HAP-1 (cell line): Measurements from ENCODE around the gene PAM16.
"Not testable (repeated sequence)": the region's sequence is repeated elsewhere in the genome, so short reads cannot be mapped to it uniquely, and the experiment has no call there.

Experiments used
- DNase-seq, 2 experiments: peaks; one replicate each; pipeline ENCODE4 v3.0.0-alpha.2; 2016 to 2020; ENCODE audit warnings: low spot score in 2 of 2
- H3K27me3 ChIP-seq: fragments of 250-450 bp; sonication (Bioruptor Pico); 2 replicates; pipeline ENCODE4 v1.5.1; 2020; ENCODE audit warnings: low read depth, mild to moderate bottlenecking, moderate library complexity
- H3K36me3 ChIP-seq: fragments of 250-450 bp; sonication (Bioruptor Pico); replicated peaks from 2 replicates; pipeline ENCODE4 v1.5.1; 2020; ENCODE audit warnings: mild to moderate bottlenecking
- H3K4me1 ChIP-seq: fragments of 250-450 bp; sonication (Bioruptor Pico); 2 replicates; pipeline ENCODE4 v1.5.1; 2020; ENCODE audit warnings: mild to moderate bottlenecking
- H3K4me3 ChIP-seq: fragments of 250-450 bp; sonication (Bioruptor Pico); 2 replicates; pipeline ENCODE4 v1.5.1; 2020; ENCODE audit warnings: mild to moderate bottlenecking, moderate library complexity
- H3K9me3 ChIP-seq: fragments of 250-450 bp; sonication (Bioruptor Pico); 2 replicates; pipeline ENCODE4 v1.5.1; 2020; ENCODE audit warnings: mild to moderate bottlenecking, moderate library complexity
- in situ Hi-C: fragments of 300-500 bp; cut with MboI; formaldehyde crosslinking; loops from 3 replicates; pipeline ENCODE4 v1.14.3; 2020; ENCODE audit warnings: low sequenced_read_pairs, inconsistent platforms, mixed read lengths

The PAM16 gene

GRCh38 chr16:4344983-4345835 is 5.9 kb downstream of the PAM16 start:
- DNase-seq: peak; percentile 69 to 83
- Histone ChIP-seq H3K4me1 (peaks cover 6% of the 10 kb centered on the region), H3K27me3 (no peaks in the 10 kb centered on the region), H3K9me3 (no peaks in the 10 kb centered on the region), H3K4me3 (peak overlapping the region; percentile 11), H3K36me3 (peaks cover 39% of the 10 kb centered on the region)
- in situ Hi-C loops: no loop called here

DNA sequence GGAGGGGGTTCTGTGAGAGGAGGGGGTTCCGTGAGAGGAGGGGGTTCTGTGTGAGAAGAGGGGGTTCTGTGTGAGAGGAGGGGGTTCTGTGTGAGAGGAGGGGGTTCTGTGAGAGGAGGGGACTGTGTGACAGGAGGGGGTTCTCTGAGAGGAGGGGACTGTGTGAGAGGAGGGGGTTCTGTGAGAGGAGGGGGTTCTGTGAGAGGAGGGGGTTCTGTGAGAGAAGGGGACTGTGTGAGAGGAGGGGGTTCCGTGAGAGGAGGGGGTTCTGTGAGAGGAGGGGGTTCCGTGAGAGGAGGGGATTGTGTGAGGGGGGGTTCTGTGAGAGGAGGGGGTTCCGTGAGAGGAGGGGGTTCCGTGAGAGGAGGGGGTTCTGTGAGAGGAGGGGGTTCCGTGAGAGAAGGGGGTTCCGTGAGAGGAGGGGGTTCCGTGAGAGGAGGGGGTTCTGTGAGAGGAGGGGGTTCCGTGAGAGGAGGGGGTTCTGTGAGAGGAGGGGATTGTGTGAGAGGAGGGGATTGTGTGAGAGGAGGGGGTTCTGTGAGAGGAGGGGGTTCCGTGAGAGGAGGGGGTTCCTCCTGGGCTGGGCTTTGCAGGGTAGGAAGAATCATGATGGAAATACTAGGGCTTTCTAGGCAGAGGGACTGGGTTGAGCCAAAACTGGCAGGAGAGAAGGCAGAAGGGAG is 6.7 kb downstream of the PAM16 start:
- peaks cover 47% of the 10 kb centered on the region for H3K36me3 ChIP-seq
- H3K27me3 ChIP-seq, H3K4me3 ChIP-seq, in situ Hi-C loops, H3K9me3 ChIP-seq, DNase-seq, H3K4me1 ChIP-seq: not testable (repeated sequence)

DNA sequence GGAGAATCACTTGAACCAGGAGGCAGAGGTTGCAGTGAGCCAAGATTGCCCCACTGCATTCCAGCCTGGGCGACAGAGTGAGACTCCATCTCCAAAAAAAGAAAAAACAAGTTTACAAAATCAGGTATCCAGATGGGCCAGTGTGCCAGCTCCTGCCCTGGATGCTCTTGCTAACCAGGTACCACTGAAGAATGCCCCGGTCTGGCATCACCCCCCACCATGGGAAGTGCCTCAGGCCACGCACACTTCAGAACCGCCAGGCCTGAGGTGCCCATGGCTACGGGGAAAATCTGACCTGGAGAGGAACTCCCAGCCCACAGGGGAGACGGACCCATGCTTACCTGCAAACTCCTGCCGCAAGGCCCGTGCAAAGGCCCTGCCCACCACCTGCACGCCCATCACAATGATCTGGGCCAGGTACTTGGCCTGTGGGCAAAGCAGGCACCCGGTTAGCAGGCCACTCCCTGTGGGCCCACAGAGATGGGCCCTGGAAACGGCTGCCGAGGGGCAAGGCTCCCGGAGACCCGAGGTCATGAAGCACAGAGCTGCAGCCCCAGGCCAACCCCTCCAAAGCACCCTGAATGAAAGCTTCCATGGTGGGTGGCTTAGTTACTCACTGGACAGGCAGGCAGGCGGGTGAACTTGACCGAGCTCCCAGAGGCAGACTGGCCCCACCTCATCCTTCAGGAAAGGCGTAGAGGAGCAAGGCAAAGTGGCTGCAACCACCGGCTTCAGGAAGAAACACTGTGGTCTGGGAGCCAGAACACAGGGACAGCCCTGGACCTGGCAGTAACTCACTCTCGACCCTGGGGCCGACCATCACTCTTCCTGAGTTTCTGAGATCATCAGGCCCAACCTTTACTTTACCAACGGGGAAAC is 8.0 kb downstream of the PAM16 start:
- in situ Hi-C loops: no loop called here
- peaks cover 48% of the 10 kb centered on the region for H3K36me3 ChIP-seq
- no peak for DNase-seq

GRCh38 chr16:4341250-4341649 is 9.9 kb downstream of the PAM16 start:
- H3K9me3 ChIP-seq: no peaks in the 10 kb centered on the region
- H3K4me1 ChIP-seq: peaks cover 6% of the 10 kb centered on the region
- peaks cover 42% of the 10 kb centered on the region for H3K36me3 ChIP-seq
- no peak overlapping the region for H3K4me3 ChIP-seq
- in situ Hi-C loops: no loop called here
- H3K27me3 ChIP-seq: no peaks in the 10 kb centered on the region
- no peak for DNase-seq

More for the DNA sequence above, 8.0 kb downstream of the PAM16 start:
- Histone ChIP-seq H3K4me1 (peaks cover 6% of the 10 kb centered on the region), H3K4me3 (no peak overlapping the region), H3K27me3 (no peaks in the 10 kb centered on the region), H3K9me3 (no peaks in the 10 kb centered on the region)

DNA sequence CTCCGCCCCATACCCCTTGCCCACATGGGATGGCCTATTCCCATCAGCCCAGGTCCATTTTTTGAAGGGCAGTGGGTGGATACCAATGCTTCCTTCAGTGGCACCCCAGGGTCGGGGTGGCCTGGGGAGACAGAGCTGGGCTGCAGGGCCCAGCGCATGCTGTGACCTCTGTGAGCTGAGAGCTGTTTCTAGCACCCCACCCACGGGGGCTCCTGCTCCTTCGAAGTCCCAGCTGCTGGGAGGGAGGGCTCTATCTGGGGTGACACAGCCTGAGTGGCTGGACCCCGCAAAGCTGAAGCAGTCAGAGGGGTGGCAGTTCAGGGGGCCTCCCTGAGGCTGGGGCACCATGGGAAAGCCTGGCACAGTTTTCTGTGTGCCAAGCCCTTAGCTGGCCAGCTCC is 10.7 kb downstream of the PAM16 start:
- Histone ChIP-seq H3K4me3 (no peak overlapping the region), H3K4me1 (peaks cover 4% of the 10 kb centered on the region), H3K27me3 (no peaks in the 10 kb centered on the region), H3K36me3 (peaks cover 48% of the 10 kb centered on the region), H3K9me3 (no peaks in the 10 kb centered on the region)
- DNase-seq: no peak
- in situ Hi-C loops: no loop called here

DNA sequence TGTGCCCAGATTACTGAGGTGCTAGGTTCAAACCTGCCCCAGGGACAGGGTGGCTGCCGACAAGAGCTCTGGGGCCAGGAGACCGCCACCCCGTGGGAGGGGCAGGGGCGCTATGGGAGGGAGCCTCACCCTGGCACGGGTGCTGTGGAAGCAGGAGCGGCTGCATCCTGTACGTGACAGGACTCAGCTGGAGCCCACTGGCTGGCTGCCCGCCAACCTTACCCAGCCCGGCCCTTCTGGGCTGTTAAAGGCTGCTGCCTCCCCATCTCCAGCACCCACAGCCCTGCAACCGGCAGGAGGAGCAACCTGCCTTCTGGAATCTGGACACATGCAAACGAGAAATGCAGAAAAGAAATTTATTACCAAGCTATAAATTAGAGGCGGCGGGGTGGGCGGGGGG is 11.2 kb downstream of the PAM16 start:
- peaks cover 53% of the 10 kb centered on the region for H3K36me3 ChIP-seq
- no peaks in the 10 kb centered on the region for H3K4me1 ChIP-seq
- in situ Hi-C loops: loop anchor here (10.0 kb wide), 1 partner anchor 145 kb away; no protein-coding TSS in a partner anchor
- H3K27me3 ChIP-seq: no peaks in the 10 kb centered on the region
- no peaks in the 10 kb centered on the region for H3K9me3 ChIP-seq
- DNase-seq: no peak
- no peak overlapping the region for H3K4me3 ChIP-seq

- in situ Hi-C loops: loop anchor here (10.0 kb wide), 1 partner anchor 145 kb away; no protein-coding TSS in a partner anchor
- Histone ChIP-seq H3K9me3 (no peaks in the 10 kb centered on the region), H3K27me3 (no peaks in the 10 kb centered on the region), H3K4me1 (no peaks in the 10 kb centered on the region), H3K36me3 (peaks cover 58% of the 10 kb centered on the region), H3K4me3 (no peak overlapping the region)
- no peak for DNase-seq
Measured at GRCh38 chr16:4339455-4339854, 11.7 kb downstream of the PAM16 start.

GRCh38 chr16:4338712-4339299 is 12.3 kb downstream of the PAM16 start:
- no peak overlapping the region for H3K4me3 ChIP-seq
- H3K4me1 ChIP-seq: no peaks in the 10 kb centered on the region
- H3K9me3 ChIP-seq: no peaks in the 10 kb centered on the region
- H3K27me3 ChIP-seq: no peaks in the 10 kb centered on the region
- peaks cover 60% of the 10 kb centered on the region for H3K36me3 ChIP-seq
- no peak for DNase-seq
- in situ Hi-C loops: loop anchor here (10.0 kb wide), 1 partner anchor 144 kb away; no protein-coding TSS in a partner anchor

DNA sequence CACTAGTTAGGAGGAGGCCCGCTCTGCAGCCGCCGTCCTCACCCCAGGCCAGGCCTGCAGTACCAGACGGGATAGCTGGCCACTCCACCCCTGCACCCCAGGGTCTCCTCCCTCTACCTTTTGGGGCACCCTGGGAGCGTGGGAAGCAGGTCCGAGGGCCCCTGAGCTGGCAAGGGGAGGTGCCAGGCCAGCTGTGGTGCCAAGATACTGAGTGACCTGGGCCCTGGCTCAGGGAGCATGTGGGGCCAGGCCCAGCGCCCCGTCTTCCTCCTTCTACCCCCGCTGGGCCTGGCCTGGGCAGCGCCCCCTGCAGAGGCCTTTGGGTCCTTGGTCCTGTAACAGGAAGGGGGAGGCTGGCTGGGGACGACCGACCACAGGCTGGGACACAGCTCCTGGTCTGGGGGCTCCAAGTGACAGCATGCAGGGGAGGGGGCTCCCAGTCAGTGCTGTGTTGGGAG is 13.0 kb downstream of the PAM16 start:
- in situ Hi-C loops: loop anchor here (10.0 kb wide), 1 partner anchor 143 kb away; no protein-coding TSS in a partner anchor
- no peak for DNase-seq
- H3K4me3 ChIP-seq: no peak overlapping the region

DNA sequence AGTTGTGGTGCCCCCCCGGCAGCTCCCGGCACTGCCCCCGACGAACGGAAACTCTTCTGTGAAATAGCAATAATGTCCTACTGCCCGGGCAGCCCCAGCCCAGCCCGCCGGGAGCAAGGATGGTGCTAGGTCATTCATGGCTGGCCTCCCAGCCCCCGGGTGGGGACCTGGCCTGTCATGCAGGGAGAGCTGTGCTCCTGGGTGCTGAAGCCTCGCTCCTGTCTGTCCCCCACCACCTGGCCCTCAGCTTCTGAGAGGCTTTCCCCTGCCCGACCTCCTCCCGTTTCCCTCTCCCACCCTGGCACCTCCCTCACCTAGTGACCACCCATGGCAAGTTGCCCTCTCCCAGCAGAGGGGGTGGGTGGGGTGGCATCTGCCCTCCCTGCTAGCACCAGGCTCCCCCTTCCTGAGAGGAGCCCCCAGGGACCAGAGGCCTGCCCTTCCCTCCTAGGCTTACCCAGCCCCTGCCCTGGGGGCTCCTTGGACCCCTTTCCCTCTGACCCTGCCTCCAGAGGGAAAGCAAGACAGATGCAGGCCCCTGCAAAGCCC is 13.5 kb downstream of the PAM16 start:
- peaks cover 59% of the 10 kb centered on the region for H3K36me3 ChIP-seq

More for the DNA sequence above, 13.0 kb downstream of the PAM16 start:
- no peaks in the 10 kb centered on the region for H3K27me3 ChIP-seq
- no peaks in the 10 kb centered on the region for H3K4me1 ChIP-seq
- no peaks in the 10 kb centered on the region for H3K9me3 ChIP-seq
- peaks cover 59% of the 10 kb centered on the region for H3K36me3 ChIP-seq

DNA sequence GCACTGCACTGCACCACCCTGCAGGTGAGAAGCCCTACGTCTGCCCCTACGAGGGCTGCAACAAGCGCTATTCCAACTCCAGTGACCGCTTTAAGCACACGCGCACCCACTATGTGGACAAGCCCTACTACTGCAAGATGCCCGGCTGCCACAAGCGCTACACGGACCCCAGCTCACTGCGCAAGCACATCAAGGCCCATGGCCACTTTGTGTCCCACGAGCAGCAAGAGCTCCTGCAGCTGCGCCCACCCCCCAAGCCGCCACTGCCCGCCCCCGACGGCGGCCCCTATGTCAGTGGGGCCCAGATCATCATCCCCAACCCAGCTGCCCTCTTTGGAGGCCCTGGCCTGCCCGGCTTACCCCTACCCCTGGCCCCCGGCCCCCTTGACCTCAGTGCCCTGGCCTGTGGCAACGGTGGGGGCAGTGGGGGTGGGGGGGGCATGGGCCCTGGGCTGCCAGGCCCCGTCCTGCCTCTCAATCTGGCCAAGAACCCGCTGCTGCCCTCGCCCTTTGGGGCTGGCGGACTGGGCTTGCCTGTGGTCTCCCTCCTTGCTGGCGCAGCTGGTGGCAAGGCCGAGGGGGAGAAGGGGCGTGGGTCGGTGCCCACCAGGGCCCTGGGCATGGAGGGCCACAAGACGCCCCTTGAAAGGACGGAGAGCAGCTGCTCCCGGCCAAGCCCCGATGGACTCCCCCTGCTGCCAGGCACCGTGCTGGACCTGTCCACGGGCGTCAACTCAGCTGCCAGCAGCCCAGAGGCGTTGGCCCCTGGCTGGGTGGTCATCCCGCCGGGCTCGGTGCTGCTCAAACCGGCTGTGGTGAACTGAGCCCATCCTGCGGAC is 14.2 kb downstream of the PAM16 start:
- Histone ChIP-seq H3K36me3 (peaks cover 59% of the 10 kb centered on the region), H3K4me1 (no peaks in the 10 kb centered on the region), H3K9me3 (no peaks in the 10 kb centered on the region), H3K4me3 (no peak overlapping the region), H3K27me3 (no peaks in the 10 kb centered on the region)
- no peak for DNase-seq
- in situ Hi-C loops: loop anchor here (10.0 kb wide), 1 partner anchor 142 kb away; no protein-coding TSS in a partner anchor

More for the DNA sequence above, 13.5 kb downstream of the PAM16 start:
- Histone ChIP-seq H3K27me3 (no peaks in the 10 kb centered on the region), H3K4me1 (no peaks in the 10 kb centered on the region), H3K9me3 (no peaks in the 10 kb centered on the region), H3K4me3 (no peak overlapping the region)
- in situ Hi-C loops: loop anchor here (10.0 kb wide), 1 partner anchor 143 kb away; no protein-coding TSS in a partner anchor
- no peak for DNase-seq
